Activated gamma-delta T cell treated with Interleukin-2 at 50 U/mL for 16 hours (primary cell): ENCODE data around the gene RCSD1.

Source experiments
- DNase-seq: peaks from one replicate; pipeline ENCODE4 v3.0.0-alpha.2; 2020

Gene RCSD1

GRCh38 chr1:167643441-167643840, 13.4 kb downstream of the RCSD1 start:
- DNase-seq = no peak

- DNase-seq = no peak
Observed at GRCh38 chr1:167644551-167644950, 14.5 kb downstream of the RCSD1 start.

- DNase-seq = no peak
Observed at GRCh38 chr1:167645140-167645541, 15.1 kb downstream of the RCSD1 start.

GRCh38 chr1:167645625-167646414, 15.8 kb downstream of the RCSD1 start:
- no peak for DNase-seq

GRCh38 chr1:167648252-167648849, 18.3 kb downstream of the RCSD1 start:
- no peak for DNase-seq

GRCh38 chr1:167648978-167649744, 19.1 kb downstream of the RCSD1 start:
- DNase-seq = no peak

- peak; percentile 26 for DNase-seq
Observed at GRCh38 chr1:167650269-167651160, 20.5 kb downstream of the RCSD1 start.

GRCh38 chr1:167651161-167651693, 21.2 kb downstream of the RCSD1 start:
- DNase-seq = no peak

- no peak for DNase-seq
Observed at GRCh38 chr1:167654975-167655575, 25.0 kb downstream of the RCSD1 start.

- DNase-seq = no peak
Observed at GRCh38 chr1:167656657-167657056, 26.6 kb downstream of the RCSD1 start.

- DNase-seq = no peak
Observed at GRCh38 chr1:167658574-167659328, 28.7 kb downstream of the RCSD1 start.

- DNase-seq = no peak
Observed at GRCh38 chr1:167659450-167659849, 29.4 kb downstream of the RCSD1 start.

- no peak for DNase-seq
Observed at GRCh38 chr1:167659881-167660280, 29.8 kb downstream of the RCSD1 start.

GRCh38 chr1:167661527-167662426, 31.7 kb downstream of the RCSD1 start:
- no peak for DNase-seq

- no peak for DNase-seq
Observed at GRCh38 chr1:167663002-167663772, 33.2 kb downstream of the RCSD1 start.

GRCh38 chr1:167665469-167665868, 35.4 kb downstream of the RCSD1 start:
- no peak for DNase-seq

- no peak for DNase-seq
Observed at GRCh38 chr1:167666416-167666815, 36.4 kb downstream of the RCSD1 start.

- DNase-seq = no peak
Observed at GRCh38 chr1:167667536-167667935, 37.5 kb downstream of the RCSD1 start.

GRCh38 chr1:167668108-167668507, 38.1 kb downstream of the RCSD1 start:
- DNase-seq = no peak
